Occipital lobe (tissue), 2 donors: Measurements from ENCODE around the gene RPF1. TPM values are rescaled to one million over a fixed set of nuclear protein-coding genes. Genes with fewer than 3 reads are reported as not detected.
"Not testable (repeated sequence)": the region's sequence is repeated elsewhere in the genome, so short reads cannot be mapped to it uniquely, and the experiment has no call there.

Source experiments
- DNase-seq: peaks from one replicate; lab custom pipeline; 2025; lab: John Stamatoyannopoulos, UW
- total RNA-seq: library from RNA; depleted of rRNA; stranded (reverse); fragments of >200 nt; gene quantifications from one replicate; pipeline ENCODE4 v1.2.3, GENCODE V29; 2014

Gene RPF1
- total RNA-seq, 1 donor from 2014 or later: 34.5 TPM

GRCh38 chr1:84492726-84493125 is 13.7 kb downstream of the RPF1 start:
- no peak for DNase-seq

DNA sequence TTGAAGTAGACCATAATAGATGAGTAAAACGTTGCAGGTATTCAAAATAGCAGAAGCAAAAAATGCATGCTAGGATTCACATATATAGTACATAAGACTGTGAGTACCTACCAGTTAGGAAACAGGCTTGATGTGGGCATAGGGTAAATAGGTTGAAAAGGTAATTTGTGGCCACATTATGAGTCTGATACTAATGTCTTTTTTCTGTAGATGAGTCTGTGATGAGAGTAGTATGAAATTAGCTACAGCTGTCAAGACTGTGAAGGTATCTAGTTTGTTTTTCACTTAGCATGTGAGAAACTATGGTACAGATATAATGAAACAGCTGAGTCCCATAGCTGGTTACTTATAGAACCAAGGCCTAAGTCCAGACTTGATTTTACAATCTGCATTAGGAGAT is 14.7 kb downstream of the RPF1 start:
- DNase-seq: no peak

DNA sequence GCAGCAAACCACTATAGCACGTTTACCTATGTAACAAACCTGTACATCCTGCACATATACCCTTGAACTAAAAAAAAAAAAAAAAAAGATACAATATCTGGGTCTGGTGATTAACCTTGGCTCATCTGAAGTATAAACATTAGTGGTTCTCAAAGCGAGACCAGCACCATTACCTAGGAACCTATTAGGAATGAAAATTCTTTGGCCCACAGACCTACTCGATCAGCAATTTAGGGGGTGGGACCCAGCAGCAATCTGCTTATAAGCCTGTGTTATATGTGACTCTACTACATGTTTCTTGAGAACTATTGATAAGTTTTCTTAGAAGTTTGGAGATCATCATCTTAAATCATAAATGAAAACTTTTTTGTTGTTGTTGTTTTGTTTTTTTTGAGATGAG is 17.4 kb downstream of the RPF1 start:
- no peak for DNase-seq

- DNase-seq: no peak
Observed at GRCh38 chr1:84497631-84498275, 18.7 kb downstream of the RPF1 start.

GRCh38 chr1:84502927-84503326 is 23.9 kb downstream of the RPF1 start:
- no peak for DNase-seq

GRCh38 chr1:84504580-84505492 is 25.8 kb downstream of the RPF1 start:
- DNase-seq: no peak

GRCh38 chr1:84505493-84506001 is 26.5 kb downstream of the RPF1 start:
- peak; percentile 25 for DNase-seq

GRCh38 chr1:84506002-84506728 is 27.1 kb downstream of the RPF1 start, which contains the start of the genes GNG5 and SPATA1:
Gene GNG5, minus strand, starts transcription at chr1:84506581. Its CDS starts 490 bp downstream, at chr1:84506091.
Gene SPATA1, plus strand, starts transcription at chr1:84506386. Its CDS starts 9,974 bp downstream, at chr1:84516360.
- peak; percentile 90 for DNase-seq

GRCh38 chr1:84506729-84507453 is 27.8 kb downstream of the RPF1 start:
- DNase-seq: no peak

DNA sequence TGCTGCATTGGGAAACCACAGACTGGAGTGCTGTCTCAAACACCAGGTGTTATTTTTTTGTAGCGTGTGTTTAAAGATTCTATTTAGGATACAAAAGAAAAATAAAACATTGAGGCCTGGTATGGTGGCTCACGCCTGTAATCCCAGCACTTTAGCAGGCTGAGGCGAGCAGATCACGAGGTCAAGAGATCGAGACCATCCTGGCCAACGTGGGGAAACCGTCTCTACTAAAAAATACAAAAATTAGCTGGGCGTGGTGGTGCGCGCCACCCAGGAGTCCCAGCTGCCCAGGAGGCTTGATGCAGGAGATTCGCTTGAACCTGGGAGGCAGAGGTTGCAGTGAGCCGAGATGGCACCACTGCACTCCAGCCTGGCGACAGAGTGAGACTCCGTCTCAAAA is 28.8 kb downstream of the RPF1 start:
- DNase-seq: not testable (repeated sequence)

- DNase-seq: no peak
Observed at GRCh38 chr1:84508510-84508909, 29.4 kb downstream of the RPF1 start.

DNA sequence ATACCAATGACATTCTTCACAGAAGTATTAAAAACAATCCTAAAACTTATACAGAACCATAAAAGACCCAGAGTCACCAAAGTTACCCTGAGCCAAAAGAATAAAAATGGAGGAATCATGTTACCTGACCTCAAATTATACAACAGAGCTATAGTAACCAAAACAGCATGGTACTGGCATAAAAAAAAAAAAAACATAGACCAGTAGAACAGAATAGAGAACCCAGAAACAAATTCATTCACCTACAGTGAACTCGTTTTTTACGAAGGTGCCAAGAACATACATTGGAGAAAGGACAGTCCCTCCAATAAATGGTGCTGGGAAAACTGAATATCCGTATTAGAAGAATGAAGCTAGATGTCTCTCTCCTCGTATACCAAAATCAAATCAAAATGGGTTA is 30.0 kb downstream of the RPF1 start:
- DNase-seq: no peak

- no peak for DNase-seq
Observed at GRCh38 chr1:84510165-84510564, 31.1 kb downstream of the RPF1 start.

GRCh38 chr1:84510668-84511067 is 31.6 kb downstream of the RPF1 start:
- DNase-seq: no peak

- DNase-seq: no peak
Observed at GRCh38 chr1:84524590-84524989, 45.5 kb downstream of the RPF1 start.

- DNase-seq: no peak
Observed at GRCh38 chr1:84525779-84526178, 46.7 kb downstream of the RPF1 start.

DNA sequence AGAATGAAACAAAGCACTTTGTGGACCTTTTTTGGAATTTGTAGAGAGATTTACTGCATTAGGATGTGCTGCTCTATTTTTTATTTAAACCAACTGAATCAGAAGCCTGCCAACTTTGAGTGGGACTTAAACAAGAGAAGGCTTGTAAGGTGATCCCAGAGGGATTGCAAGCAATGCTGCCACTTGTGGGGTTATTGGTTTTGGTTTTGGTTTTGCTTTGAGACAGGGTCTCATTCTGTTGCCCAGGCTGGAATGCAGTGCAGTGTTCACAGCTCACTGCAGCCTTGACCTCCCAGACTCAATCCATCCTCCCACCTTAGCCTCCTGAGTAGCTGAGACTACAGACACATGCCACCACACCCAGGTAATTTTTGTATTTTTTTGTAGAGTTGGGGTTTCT is 59.5 kb downstream of the RPF1 start:
- no peak for DNase-seq

- no peak for DNase-seq
Observed at GRCh38 chr1:84539972-84540371, 60.9 kb downstream of the RPF1 start.

DNA sequence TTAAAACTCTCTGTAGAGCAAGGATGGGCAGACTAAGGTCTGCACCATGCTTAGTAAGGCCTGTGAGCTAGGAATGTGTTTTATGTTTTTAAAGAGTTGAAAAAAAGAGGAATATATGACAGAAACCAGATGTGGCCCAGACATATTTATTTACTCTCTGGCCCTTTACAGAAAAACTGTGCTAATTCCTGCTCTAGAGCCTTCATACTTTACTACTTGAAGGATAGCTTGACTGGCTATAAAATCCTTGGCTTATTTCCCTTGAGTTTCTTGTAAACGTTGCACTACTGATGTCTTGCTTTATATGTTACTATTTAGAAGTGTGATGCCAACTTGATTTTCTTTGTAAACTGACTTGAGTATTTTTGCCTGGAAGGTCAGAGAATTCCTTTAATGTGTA is 61.7 kb downstream of the RPF1 start:
- no peak for DNase-seq

DNA sequence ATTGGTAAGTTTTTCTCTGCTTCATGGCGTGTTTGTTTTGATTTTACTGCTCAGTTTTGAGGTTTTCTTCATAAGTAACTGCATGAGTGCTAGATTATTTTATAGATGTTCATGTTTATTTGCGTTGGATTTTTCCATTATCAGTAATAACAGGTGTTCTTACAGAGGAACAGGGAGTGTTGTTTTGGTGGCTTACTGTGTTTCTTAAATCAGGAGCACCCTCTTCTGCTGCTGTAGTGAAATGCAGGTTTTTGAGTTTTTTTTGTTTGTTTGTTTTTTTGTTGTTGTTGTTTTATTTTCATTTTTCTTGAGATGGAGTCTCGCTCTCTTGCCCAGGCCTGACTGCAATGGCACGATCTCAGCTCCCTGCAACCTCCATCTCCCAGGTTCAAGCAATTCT is 62.6 kb downstream of the RPF1 start:
- no peak for DNase-seq
